ENCODE measurements around the gene CELF3.
A peak's percentile ranks its signal among the peaks of the same experiment; 100 is the strongest.
"Not testable (repeated sequence)": the region's sequence is repeated elsewhere in the genome, so short reads cannot be mapped to it uniquely, and the experiment has no call there.

CELF3 gene

GRCh38 chr1:151756291-151756690 is 39.7 kb upstream of the CELF3 start:
- DNase-seq: peak; percentile 32
- TF ChIP-seq CTCF (IDR thresholded peaks at IDR 0.05; ENCODE audit: low read depth, low read length, missing control alignments): no peak
- in situ Hi-C loops (cut with HindIII; ENCODE audit: low pct_ligation_motif_present, low sequenced_read_pairs): no loop called here
- no peaks in the 10 kb centered on the region for H3K27me3 ChIP-seq (replicated peaks)
- no peak overlapping the region for H3K27ac ChIP-seq
- H3K36me3 ChIP-seq (replicated peaks): peaks cover 15% of the 10 kb centered on the region
- H3K4me3 ChIP-seq (ENCODE audit: low read depth, low read length): no peak overlapping the region

DNA sequence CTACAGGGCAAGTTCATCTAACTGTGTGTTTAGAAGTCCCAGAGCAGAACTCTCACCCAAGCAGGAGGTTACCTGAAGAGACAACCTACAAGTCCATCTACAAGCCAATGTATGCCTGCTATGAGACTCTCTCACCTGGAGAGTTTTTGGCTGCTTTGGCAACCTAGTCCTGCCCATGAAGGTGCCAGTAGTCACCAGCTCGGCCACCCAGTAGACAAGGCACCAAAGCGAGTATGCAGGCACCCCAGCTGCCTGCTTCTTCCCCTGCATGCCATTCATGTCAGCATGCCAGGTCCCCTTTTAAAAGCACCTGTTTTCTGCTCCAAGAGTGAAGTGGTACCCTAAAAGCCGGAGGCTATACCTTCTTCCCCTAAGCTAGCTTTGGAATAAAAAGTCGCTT is 24.9 kb upstream of the CELF3 start:
- H3K27ac ChIP-seq: no peak overlapping the region
- no peak for TF ChIP-seq CTCF (IDR thresholded peaks at IDR 0.05; ENCODE audit: low read depth, low read length, missing control alignments)
- no peak overlapping the region for H3K4me3 ChIP-seq (ENCODE audit: low read depth, low read length)
- DNase-seq: no peak
- H3K36me3 ChIP-seq (replicated peaks): no peaks in the 10 kb centered on the region
- in situ Hi-C loops (cut with HindIII; ENCODE audit: low pct_ligation_motif_present, low sequenced_read_pairs): no loop called here
- H3K27me3 ChIP-seq (replicated peaks): peaks cover 6% of the 10 kb centered on the region

DNA sequence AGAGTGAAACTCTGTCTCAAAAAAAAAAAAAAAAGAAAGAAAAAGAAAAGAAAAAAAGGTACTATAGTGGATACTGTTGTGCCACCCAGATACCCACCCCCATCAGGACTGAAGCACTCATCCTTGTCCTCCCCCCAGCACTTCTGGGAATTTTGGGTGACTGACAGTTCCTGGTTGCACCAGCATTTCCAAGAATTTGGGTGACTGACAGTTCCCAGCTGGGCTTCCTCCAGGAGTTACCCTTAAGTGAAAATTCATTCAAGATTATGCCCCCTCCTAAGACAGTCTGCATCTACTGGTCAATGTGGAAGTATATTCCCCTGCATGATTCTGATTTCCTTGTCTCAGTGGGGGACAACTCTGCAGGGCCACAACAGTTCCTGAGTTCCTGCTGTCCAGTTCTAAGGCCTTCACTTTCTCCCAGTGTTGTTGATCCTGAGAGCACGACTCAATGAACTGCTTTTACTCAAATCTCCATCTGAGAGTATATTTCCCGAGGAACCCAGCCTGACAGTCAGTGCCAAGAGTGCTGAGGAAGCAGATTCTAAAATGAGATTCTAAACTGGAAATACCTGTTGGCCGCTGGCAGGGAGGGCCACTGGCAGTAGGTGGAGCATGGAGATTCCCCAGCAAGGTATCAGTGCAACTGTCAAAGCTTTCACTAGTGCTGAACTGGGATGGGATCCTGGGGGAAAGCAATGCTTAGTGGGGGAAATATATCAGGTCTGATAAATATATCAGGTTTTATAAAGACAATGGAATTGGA is 23.2 kb upstream of the CELF3 start:
- no peak for TF ChIP-seq CTCF (IDR thresholded peaks at IDR 0.05; ENCODE audit: low read depth, low read length, missing control alignments)
- H3K4me3 ChIP-seq (ENCODE audit: low read depth, low read length): no peak overlapping the region
- no peaks in the 10 kb centered on the region for H3K36me3 ChIP-seq (replicated peaks)
- no peak overlapping the region for H3K27ac ChIP-seq
- DNase-seq: no peak
- in situ Hi-C loops (cut with HindIII; ENCODE audit: low pct_ligation_motif_present, low sequenced_read_pairs): no loop called here
- peaks cover 6% of the 10 kb centered on the region for H3K27me3 ChIP-seq (replicated peaks)

GRCh38 chr1:151737479-151737878 is 20.9 kb upstream of the CELF3 start:
- in situ Hi-C loops (cut with HindIII; ENCODE audit: low pct_ligation_motif_present, low sequenced_read_pairs): no loop called here
- Histone ChIP-seq H3K4me3 (ENCODE audit: low read depth, low read length) (no peak overlapping the region), H3K27ac (no peak overlapping the region), H3K27me3 (replicated peaks) (peaks cover 1% of the 10 kb centered on the region), H3K36me3 (replicated peaks) (no peaks in the 10 kb centered on the region)
- TF ChIP-seq CTCF (IDR thresholded peaks at IDR 0.05; ENCODE audit: low read depth, low read length, missing control alignments): no peak
- DNase-seq: no peak

- in situ Hi-C loops (cut with HindIII; ENCODE audit: low pct_ligation_motif_present, low sequenced_read_pairs): no loop called here
- no peak for DNase-seq
- no peaks in the 10 kb centered on the region for H3K36me3 ChIP-seq (replicated peaks)
- H3K4me3 ChIP-seq (ENCODE audit: low read depth, low read length): no peak overlapping the region
- H3K27ac ChIP-seq: no peak overlapping the region
- no peak for TF ChIP-seq CTCF (IDR thresholded peaks at IDR 0.05; ENCODE audit: low read depth, low read length, missing control alignments)
- H3K27me3 ChIP-seq (replicated peaks): peaks cover 1% of the 10 kb centered on the region
Measured at GRCh38 chr1:151737026-151737425, 20.4 kb upstream of the CELF3 start.

GRCh38 chr1:151733995-151734394 is 17.4 kb upstream of the CELF3 start:
- H3K27ac ChIP-seq; DNase-seq; H3K36me3 ChIP-seq (replicated peaks); H3K4me3 ChIP-seq (ENCODE audit: low read depth, low read length); in situ Hi-C loops (cut with HindIII; ENCODE audit: low pct_ligation_motif_present, low sequenced_read_pairs); H3K27me3 ChIP-seq (replicated peaks): not testable (repeated sequence)

Measured in brain microvascular endothelial cell (primary cell).